ACHN (cell line): ENCODE data around the gene TMEM143.
"Not testable (repeated sequence)": the region's sequence is repeated elsewhere in the genome, so short reads cannot be mapped to it uniquely, and the experiment has no call there.

ENCODE experiments used
- DNase-seq: peaks from one replicate; pipeline ENCODE4 v3.0.0-alpha.2; 2015
- in situ Hi-C: cut with HindIII; loops from 2 replicates; pipeline ENCODE4 v1.10.0; 2017; ENCODE audit warnings: low sequenced_read_pairs, low pct_ligation_motif_present, low pct_unique_long_range_greater_than_20kb

TMEM143 gene

DNA sequence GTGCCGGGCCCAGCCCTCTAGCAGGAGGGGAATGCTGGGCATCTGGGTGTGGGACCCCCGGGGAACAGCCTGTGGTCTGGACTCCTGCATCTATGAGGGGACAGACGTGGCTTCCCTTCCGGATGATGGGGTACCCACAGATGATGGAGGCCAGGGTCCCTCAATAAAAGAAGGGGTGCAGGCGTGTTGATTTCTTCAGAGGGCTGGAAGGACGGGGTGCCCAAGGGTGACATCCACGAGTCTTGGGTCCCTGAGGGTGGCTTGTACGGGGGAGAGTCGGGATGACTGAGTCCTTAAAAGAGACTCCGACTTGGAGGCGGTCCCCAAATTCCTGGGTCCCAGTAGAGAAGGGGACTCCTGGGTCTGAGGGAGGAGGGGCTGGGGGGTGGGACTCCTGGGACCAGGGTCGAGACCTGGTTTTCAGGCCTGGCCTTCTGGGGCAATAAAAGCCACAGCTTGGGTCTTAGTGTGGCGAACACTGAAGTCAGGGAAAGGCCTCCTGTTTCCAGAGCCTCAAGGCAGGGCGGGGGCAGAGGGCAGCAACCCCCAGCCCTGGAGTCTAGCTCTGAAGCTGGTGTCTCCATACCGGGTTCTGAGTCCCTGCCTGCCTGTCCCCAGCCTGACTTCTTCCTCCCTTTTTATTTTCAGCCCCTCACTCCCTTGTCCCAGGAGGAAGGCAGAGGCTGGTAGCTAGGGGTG is 29.3 kb upstream of the TMEM143 start:
- in situ Hi-C loops: no loop called here
- DNase-seq: no peak

- in situ Hi-C loops, DNase-seq: not testable (repeated sequence)
Observed at GRCh38 chr19:48392006-48392344, 28.2 kb upstream of the TMEM143 start.

DNA sequence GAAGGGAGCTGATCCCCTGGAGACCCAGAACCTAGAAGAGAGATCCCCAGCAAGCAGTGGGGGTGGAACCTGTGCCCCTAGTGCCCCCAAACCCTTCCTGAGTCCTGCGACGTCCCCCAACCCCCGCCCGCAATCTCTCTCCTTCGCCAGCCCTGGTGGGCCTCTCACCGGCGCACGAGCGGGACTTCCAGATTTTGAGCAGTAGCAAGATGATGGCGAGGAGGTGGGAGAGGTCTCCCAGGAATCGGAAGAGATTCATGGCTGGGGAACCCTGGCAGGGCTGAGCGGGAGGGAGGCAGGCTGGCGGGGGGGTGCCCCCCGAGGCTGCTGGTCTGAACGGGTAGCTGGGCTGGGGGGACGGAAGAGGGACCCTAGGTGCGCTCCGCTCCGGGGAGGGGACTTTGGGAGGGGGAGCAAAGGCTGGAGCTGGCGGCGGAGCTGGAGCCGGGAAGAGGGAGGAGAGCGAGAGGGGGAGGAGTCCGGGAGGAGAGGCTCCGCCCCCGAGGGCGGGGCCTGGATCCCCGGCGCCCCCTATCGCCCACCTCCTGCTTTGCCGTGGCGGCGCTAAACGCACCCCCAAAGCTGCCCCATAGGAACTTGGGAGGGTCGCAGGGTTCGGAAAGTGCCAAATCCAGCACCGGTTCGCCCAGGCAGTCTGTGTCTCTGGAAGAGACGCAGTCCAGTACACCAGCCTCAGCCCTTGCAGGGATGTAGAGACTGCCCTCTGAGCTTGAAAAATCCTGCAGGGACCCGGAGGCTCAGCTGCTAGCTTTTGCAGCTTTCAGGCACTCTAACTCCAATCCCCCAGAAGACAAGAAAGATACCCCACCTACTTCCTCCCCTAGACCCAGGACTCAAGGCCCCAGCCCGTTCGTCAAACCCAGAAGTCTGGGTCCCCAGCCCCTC is 27.6 kb upstream of the TMEM143 start, which contains the start of gene KDELR1:
KDELR1 (minus strand) TSS at position 452 of the 906 bp plus-strand sequence; CDS start at position 259, 193 bp downstream.
- in situ Hi-C loops: no loop called here
- DNase-seq: peak; percentile 59

DNA sequence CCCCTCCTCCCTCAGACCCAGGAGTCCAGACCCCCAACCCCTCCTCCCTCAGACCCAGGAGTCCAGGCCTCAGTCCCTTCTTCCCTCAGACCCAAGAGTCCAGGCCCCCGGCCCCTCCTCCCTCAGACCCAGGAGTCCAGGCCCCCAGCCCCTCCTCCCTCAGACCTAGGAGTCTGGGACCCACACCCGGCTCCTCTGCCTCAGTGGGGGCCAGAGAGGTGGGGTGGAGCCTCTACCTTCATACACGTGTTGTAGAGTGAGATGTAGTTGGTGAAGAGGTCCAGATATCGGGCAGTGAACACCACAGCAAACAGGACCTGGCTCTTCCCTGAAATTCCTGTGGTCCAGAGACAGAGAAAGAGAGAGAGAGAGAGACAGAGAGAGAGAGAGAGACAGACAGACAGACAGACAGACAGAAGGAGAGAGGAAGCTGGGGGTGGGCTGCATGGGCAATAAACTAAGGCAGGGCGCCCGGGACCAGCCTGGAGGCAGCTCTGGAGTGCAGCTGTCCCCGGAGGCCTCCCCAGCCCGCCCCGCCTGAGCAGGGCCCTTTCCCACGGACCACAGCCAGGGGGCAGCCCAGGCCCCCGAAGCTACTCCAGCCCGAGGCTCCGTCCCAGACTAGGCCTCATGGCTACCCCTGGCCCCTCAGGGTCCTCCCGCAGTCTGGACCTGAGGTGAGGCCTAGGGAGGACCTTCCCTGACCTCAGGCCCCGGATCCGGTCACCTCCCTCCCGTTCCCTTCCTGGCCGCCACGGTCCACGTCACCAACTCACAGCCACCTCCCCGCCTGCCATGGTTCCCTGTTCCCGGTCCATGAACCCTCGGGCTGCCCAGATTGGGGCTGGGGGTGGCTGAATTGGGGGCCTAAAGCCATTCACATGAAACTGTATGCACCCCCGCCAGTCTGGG is 26.7 kb upstream of the TMEM143 start:
- DNase-seq: peak; percentile 50
- in situ Hi-C loops: no loop called here

DNA sequence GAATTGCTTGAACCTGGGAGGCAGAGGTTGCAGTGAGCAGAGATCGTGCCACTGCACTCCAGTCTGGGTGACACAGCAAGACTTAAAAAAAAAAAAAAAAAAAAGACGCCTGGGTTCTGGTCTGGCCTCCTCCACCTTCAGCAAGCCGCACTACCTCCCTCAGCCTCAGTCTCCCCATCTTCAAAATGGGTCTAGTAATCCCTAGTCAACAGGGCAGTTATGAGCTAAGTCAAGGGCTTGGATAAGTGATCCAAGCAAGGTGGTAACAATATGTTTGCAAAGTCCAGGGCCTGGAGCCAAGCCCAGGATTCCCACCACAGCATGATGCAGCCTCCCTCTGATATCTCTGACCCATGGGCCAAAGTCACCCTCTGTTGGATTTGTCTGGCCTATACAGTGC is 23.2 kb upstream of the TMEM143 start:
- in situ Hi-C loops: no loop called here
- no peak for DNase-seq

DNA sequence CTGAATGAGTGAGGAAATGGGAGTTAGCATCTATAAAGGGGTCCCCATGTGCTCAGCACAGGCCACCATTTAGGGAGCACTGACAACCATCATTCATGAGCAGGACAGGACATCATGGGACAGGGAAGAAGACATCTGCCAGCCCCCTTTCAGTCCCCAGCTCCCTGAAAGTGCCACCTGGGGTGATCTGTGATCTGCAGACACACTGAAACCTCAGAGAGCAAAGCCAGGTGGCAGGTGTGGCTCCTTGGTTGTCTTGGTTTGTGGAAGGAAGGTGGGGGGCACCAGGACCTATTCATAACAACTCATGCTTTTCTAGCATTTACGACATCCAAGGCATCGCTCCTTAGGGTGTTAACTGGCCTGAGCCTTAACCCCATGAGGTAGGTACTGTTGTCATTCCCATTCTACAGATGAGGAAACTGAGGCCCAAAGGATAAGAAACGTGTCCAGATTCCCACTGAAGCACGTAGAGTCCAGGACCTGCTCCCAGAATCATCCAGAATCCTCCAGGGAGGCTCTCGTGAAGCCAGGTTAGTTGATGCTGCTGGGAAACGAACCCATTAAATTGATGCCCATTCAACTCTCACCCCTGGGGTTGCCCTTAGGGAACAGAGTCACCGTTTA is 21.8 kb upstream of the TMEM143 start:
- in situ Hi-C loops: no loop called here
- no peak for DNase-seq

DNA sequence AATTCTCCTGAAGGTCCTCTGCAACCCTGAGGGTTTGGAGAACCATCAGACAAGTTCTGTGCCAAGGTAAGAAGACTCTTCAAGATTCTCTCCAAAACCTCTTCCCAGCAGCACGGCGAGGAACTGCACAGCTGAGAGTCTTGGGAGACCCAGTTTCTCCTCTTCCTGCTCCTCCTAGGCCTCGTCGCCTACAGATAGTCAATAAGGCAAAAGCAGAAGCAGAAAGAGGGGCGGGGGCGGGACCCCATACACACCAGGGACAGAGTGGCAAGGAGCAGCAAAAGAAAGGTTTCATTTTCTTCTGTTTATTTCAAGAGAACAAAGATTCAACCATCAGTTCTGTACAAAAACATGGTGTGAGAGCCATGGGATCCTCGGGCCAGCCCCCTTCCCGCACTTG is 18.5 kb upstream of the TMEM143 start:
- in situ Hi-C loops: no loop called here
- DNase-seq: no peak

- DNase-seq: no peak
- in situ Hi-C loops: no loop called here
Observed at GRCh38 chr19:48381178-48381950, 17.6 kb upstream of the TMEM143 start.

- no peak for DNase-seq
Observed at GRCh38 chr19:48379058-48379457, 15.3 kb upstream of the TMEM143 start.

GRCh38 chr19:48378194-48378570 is 14.4 kb upstream of the TMEM143 start:
- no peak for DNase-seq
- in situ Hi-C loops: no loop called here

More at GRCh38 chr19:48379058-48379457, 15.3 kb upstream of the TMEM143 start:
- in situ Hi-C loops: no loop called here

DNA sequence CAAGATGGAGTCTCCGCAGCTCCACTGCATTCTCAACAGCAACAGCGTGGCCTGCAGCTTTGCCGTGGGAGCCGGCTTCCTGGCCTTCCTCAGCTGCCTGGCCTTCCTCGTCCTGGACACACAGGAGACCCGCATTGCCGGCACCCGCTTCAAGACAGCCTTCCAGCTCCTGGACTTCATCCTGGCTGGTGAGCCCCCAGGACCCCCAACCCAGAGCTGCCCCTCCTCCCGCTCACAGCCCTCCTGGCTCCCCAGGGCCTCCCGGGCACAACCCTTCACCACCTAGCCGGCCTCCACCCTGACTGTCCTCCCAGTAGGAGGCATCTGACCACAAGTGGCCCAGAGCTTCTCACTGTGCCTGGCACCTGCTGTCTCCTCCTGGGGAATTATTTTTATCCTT is 9.8 kb upstream of the TMEM143 start:
- no peak for DNase-seq
- in situ Hi-C loops: no loop called here

- in situ Hi-C loops: no loop called here
- no peak for DNase-seq
Observed at GRCh38 chr19:48372904-48373303, 9.2 kb upstream of the TMEM143 start.

GRCh38 chr19:48371771-48372170 is 8.0 kb upstream of the TMEM143 start:
- in situ Hi-C loops, DNase-seq: not testable (repeated sequence)

DNA sequence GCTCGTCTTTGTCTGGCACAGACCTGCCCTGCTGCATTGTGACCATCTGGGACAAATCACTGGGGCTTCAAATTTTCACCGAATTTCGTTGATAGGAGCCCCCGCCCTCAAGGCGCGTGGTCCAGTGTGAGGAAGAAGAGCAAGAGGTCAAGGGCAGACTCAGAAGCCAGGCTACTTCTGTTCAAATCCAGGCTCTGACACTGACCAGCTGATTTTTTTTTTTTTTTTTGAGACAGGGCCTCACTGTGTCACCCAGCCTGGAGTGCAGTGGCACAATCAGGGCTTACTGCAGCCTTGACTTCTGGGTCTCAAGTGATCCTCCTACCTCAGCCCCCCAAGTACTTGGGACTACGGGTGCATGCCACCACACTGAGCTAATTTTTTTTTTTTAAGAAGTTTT is 7.6 kb upstream of the TMEM143 start:
- DNase-seq: no peak
- in situ Hi-C loops: no loop called here

- in situ Hi-C loops: no loop called here
Observed at GRCh38 chr19:48370955-48371354, 7.2 kb upstream of the TMEM143 start.

GRCh38 chr19:48368936-48369335 is 5.2 kb upstream of the TMEM143 start:
- DNase-seq: no peak
- in situ Hi-C loops: no loop called here

More at GRCh38 chr19:48370955-48371354, 7.2 kb upstream of the TMEM143 start:
- no peak for DNase-seq

GRCh38 chr19:48367855-48368254 is 4.1 kb upstream of the TMEM143 start:
- in situ Hi-C loops: no loop called here
- DNase-seq: no peak

DNA sequence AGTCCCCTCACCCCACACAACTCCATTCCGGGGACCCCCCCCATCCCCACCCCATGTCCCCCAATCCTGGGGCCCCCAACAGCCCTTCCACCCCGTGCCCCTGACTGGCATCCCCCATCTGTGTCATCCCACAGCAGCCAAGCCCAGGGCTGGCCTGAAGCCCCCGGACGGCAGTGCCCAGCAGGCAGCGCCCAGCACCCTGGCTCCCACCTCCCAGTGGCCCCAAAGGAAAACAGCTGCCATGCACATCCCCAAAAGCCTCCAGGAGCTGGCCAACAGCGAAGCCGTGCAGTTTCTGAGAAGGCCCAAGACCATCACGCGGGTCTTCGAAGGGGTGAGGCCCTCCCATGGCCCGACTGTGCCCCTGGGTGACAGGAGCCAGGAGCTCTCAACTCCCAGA is 1.9 kb upstream of the TMEM143 start:
- in situ Hi-C loops: no loop called here
- DNase-seq: no peak
